SU-DHL-6 (cell line): ENCODE measurements around the gene PI4KA.

Experiments
- H2AFZ ChIP-seq: fragments of 200-600 bp; sonication (generic); 2 replicates; pipeline ENCODE4 v1.6.1; 2014; ENCODE audit warnings: low read depth, mild to moderate bottlenecking, moderate library complexity, mixed read lengths, antibody characterized with exemption, low read length; ENCODE audit not compliant: severe bottlenecking
- H3F3A ChIP-seq: fragments of 200-600 bp; shearing (Covaris generic); 2 replicates; pipeline ENCODE4 v1.6.0; 2016; ENCODE audit warnings: antibody characterized with exemption, mild to moderate bottlenecking; ENCODE audit not compliant: insufficient read depth
- H3K27ac ChIP-seq: fragments of 200-600 bp; sonication (generic); 2 replicates; pipeline ENCODE4 v1.5.1; 2016; ENCODE audit warnings: low read depth, mild to moderate bottlenecking, low read length, moderate library complexity, mixed read lengths
- H3K27me3 ChIP-seq: fragments of 200-600 bp; sonication (generic), shearing (Covaris generic); 2 replicates; pipeline ENCODE4 v1.6.0; 2014; ENCODE audit warnings: mild to moderate bottlenecking, low read length
- H3K36me3 ChIP-seq: fragments of 200-600 bp; sonication (generic); 2 replicates; pipeline ENCODE4 v1.6.1; 2014; ENCODE audit warnings: mild to moderate bottlenecking, low read length, mixed read lengths
- H3K4me2 ChIP-seq: fragments of 300-600, 200-600 bp; shearing (Covaris generic), sonication (generic); 2 replicates; pipeline ENCODE4 v1.6.0; 2014; ENCODE audit warnings: low read length, low read depth, mild to moderate bottlenecking; ENCODE audit not compliant: poor library complexity, severe bottlenecking
- H3K4me3 ChIP-seq: fragments of 200-600 bp; sonication (generic); 2 replicates; pipeline ENCODE4 v1.5.1; 2014; ENCODE audit warnings: antibody characterized with exemption, low read length, mild to moderate bottlenecking, mixed read lengths; ENCODE audit not compliant: insufficient read depth, poor library complexity, severe bottlenecking
- H3K79me2 ChIP-seq: fragments of 200-600 bp; sonication (generic); 2 replicates; pipeline ENCODE4 v1.6.1; 2014; ENCODE audit warnings: mild to moderate bottlenecking, low read length, moderate library complexity; ENCODE audit not compliant: insufficient read depth
- H3K9ac ChIP-seq: fragments of 200-600 bp; sonication (generic); 2 replicates; pipeline ENCODE4 v1.7.0; 2014; ENCODE audit warnings: mild to moderate bottlenecking, low read length
- H3K9me2 ChIP-seq: fragments of 200-600 bp; sonication (generic); replicated peaks from 2 replicates; pipeline ENCODE4 v1.6.1; 2014; ENCODE audit warnings: low read length; ENCODE audit not compliant: insufficient read depth
- H3K9me3 ChIP-seq: fragments of 200-600 bp; sonication (generic); 2 replicates; pipeline ENCODE4 v1.6.1; 2014; ENCODE audit warnings: low read length, mixed read lengths; ENCODE audit not compliant: insufficient read depth
- H4K20me1 ChIP-seq: fragments of 200-600 bp; sonication (generic); 2 replicates; pipeline ENCODE4 v1.6.1; 2014; ENCODE audit warnings: low read depth, mild to moderate bottlenecking, antibody characterized with exemption, low read length, moderate library complexity, mixed read lengths
- CTCF ChIP-seq: fragments of 200-600 bp; sonication (generic); IDR thresholded peaks from one replicate; pipeline ENCODE4 v1.5.1; 2017; ENCODE audit warnings: antibody characterized with exemption, mild to moderate bottlenecking, low read length, moderate library complexity; ENCODE audit not compliant: insufficient read depth, poor library complexity, severe bottlenecking
- EZH2phosphoT487 ChIP-seq: fragments of 200-600 bp; sonication (generic), shearing (Covaris generic); conservative IDR thresholded peaks from 2 replicates; pipeline ENCODE4 v1.6.1; 2018; ENCODE audit warnings: mild to moderate bottlenecking, antibody characterized with exemption, low read length, moderate library complexity, mixed read lengths

Gene PI4KA

GRCh38 chr22:20865875-20866445 lies 7.3 kb upstream of the PI4KA start:
- H3K9ac ChIP-seq: no peak overlapping the region
- no peaks in the 10 kb centered on the region for H3K9me2 ChIP-seq
- no peaks in the 10 kb centered on the region for H3F3A ChIP-seq
- H4K20me1 ChIP-seq: no peaks in the 10 kb centered on the region
- H3K4me2 ChIP-seq: no peak overlapping the region
- no peak for TF ChIP-seq EZH2phosphoT487
- TF ChIP-seq CTCF: no peak
- no peaks in the 10 kb centered on the region for H3K79me2 ChIP-seq
- no peak overlapping the region for H3K4me3 ChIP-seq
- H3K9me3 ChIP-seq: no peaks in the 10 kb centered on the region
- H3K27ac ChIP-seq: no peak overlapping the region
- H3K36me3 ChIP-seq: no peaks in the 10 kb centered on the region
- H3K27me3 ChIP-seq: no peaks in the 10 kb centered on the region
- H2AFZ ChIP-seq: no peak overlapping the region

DNA sequence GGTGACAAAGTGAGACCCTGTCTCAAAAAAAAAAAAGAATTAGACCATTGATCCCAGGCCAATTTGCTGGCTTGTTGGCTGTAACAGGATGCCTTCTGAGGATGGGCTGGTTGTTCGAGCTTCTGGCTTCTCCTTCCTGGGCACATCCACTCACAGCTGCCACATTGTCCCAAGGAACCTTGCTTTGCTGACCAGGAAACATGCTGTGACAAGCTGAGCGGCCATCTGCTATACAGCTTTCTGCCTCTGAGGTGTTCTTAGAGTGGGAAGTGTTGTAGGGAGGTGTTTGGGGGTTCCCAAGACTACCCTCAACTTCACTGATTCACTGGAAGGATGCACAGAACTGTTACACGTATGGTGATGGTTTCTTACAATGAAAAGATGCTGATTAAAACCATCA lies 6.7 kb upstream of the PI4KA start:
- no peaks in the 10 kb centered on the region for H3K36me3 ChIP-seq
- no peak overlapping the region for H3K9ac ChIP-seq
- TF ChIP-seq CTCF (no peak), EZH2phosphoT487 (no peak)
- H4K20me1 ChIP-seq: no peaks in the 10 kb centered on the region
- H3K79me2 ChIP-seq: no peaks in the 10 kb centered on the region
- H3K9me2 ChIP-seq: no peaks in the 10 kb centered on the region
- H3K27me3 ChIP-seq: no peaks in the 10 kb centered on the region
- H3K27ac ChIP-seq: no peak overlapping the region
- H2AFZ ChIP-seq: no peak overlapping the region
- no peaks in the 10 kb centered on the region for H3F3A ChIP-seq
- no peak overlapping the region for H3K4me2 ChIP-seq
- H3K4me3 ChIP-seq: no peak overlapping the region
- no peaks in the 10 kb centered on the region for H3K9me3 ChIP-seq

GRCh38 chr22:20864186-20864908 lies 5.7 kb upstream of the PI4KA start:
- H3K9me3 ChIP-seq: no peaks in the 10 kb centered on the region
- H3K27ac ChIP-seq: no peak overlapping the region
- H3F3A ChIP-seq: no peaks in the 10 kb centered on the region
- H3K36me3 ChIP-seq: no peaks in the 10 kb centered on the region
- no peaks in the 10 kb centered on the region for H3K27me3 ChIP-seq
- H3K9ac ChIP-seq: no peak overlapping the region
- TF ChIP-seq CTCF (no peak), EZH2phosphoT487 (no peak)
- no peaks in the 10 kb centered on the region for H4K20me1 ChIP-seq
- H2AFZ ChIP-seq: no peak overlapping the region
- H3K79me2 ChIP-seq: peaks cover 6% of the 10 kb centered on the region; the same call in 1 of the 2 replicates
- H3K4me2 ChIP-seq: no peak overlapping the region
- H3K4me3 ChIP-seq: no peak overlapping the region
- no peaks in the 10 kb centered on the region for H3K9me2 ChIP-seq
